WTC11 (cell line): ENCODE measurements around the gene OPCML. TPM values are rescaled to one million over a fixed set of nuclear protein-coding genes. Genes with fewer than 3 reads are reported as not detected.

Experiments used
- ATAC-seq: fragments of 200-7000 bp; cut with Tn5 transposase; 2 replicates; pipeline ENCODE4 v1.10.0; 2021; ENCODE audit warnings: mild to moderate bottlenecking, moderate library complexity
- CTCF ChIA-PET: fragments of 300-600 bp; sonication (Branson Sonifier 250); formaldehyde crosslinking; loops from one replicate; lab custom pipeline; 2021; ENCODE audit warnings: antibody characterized with exemption; lab: Charles Lee
- POLR2A ChIA-PET: fragments of 350-600 bp; sonication (Branson Sonifier 250); formaldehyde crosslinking; loops from one replicate; lab custom pipeline; 2021; ENCODE audit warnings: antibody characterized with exemption; lab: Charles Lee
- DNase-seq: peaks from one replicate; pipeline ENCODE4 v3.0.0; 2021; ENCODE audit warnings: low spot score
- H3K27ac Mint-ChIP-seq: 2 replicates; pipeline ENCODE4 v1.8.0; 2021; ENCODE audit warnings: mixed read lengths
- H3K27me3 Mint-ChIP-seq: 2 replicates; pipeline ENCODE4 v1.8.0; 2021; ENCODE audit warnings: low read depth, mild to moderate bottlenecking, moderate library complexity, mixed read lengths
- H3K36me3 Mint-ChIP-seq: 2 replicates; pipeline ENCODE4 v1.8.0; 2021; ENCODE audit warnings: mixed read lengths
- H3K4me1 Mint-ChIP-seq: 2 replicates; pipeline ENCODE4 v1.8.0; 2022; ENCODE audit warnings: mixed read lengths
- H3K4me3 Mint-ChIP-seq: 2 replicates; pipeline ENCODE4 v1.8.0; 2021; ENCODE audit warnings: mild to moderate bottlenecking, moderate library complexity, mixed read lengths
- H3K9me3 Mint-ChIP-seq: 2 replicates; pipeline ENCODE4 v1.8.0; 2021; ENCODE audit warnings: mixed read lengths
- E2F5 ChIP-seq: sonication (generic); formaldehyde crosslinking; IDR thresholded peaks from 2 replicates; pipeline ENCODE4 v1.8.1; 2022; ENCODE audit warnings: mild to moderate bottlenecking, moderate library complexity, missing genetic modification reagents
- ERG ChIP-seq: fragments of 250-450 bp; sonication (Bioruptor Pico); IDR thresholded peaks from 2 replicates; pipeline ENCODE4 v1.8.0; 2021; ENCODE audit warnings: mild to moderate bottlenecking
- GRHL2 ChIP-seq: fragments of 250-450 bp; sonication (Bioruptor Pico); IDR thresholded peaks from 2 replicates; pipeline ENCODE4 v1.8.0; 2022; ENCODE audit warnings: mild to moderate bottlenecking, moderate library complexity; ENCODE audit not compliant: insufficient replicate concordance, severe bottlenecking
- NFE2L1 ChIP-seq: sonication (generic); formaldehyde crosslinking; IDR thresholded peaks from 2 replicates; pipeline ENCODE4 v1.8.1; 2023; ENCODE audit warnings: missing genetic modification reagents
- RELA ChIP-seq: sonication (generic); formaldehyde crosslinking; IDR thresholded peaks from 2 replicates; pipeline ENCODE4 v1.8.1; 2022; ENCODE audit warnings: missing genetic modification reagents, mild to moderate bottlenecking, borderline replicate concordance
- SMAD3 ChIP-seq: sonication (generic); formaldehyde crosslinking; IDR thresholded peaks from 2 replicates; pipeline ENCODE4 v1.8.0; 2022; ENCODE audit warnings: missing genetic modification reagents, mild to moderate bottlenecking, borderline replicate concordance
- SMAD4 ChIP-seq: sonication (generic); formaldehyde crosslinking; IDR thresholded peaks from 2 replicates; pipeline ENCODE4 v1.8.0; 2022; ENCODE audit warnings: mild to moderate bottlenecking, missing genetic modification reagents
- TCF7 ChIP-seq: sonication (generic); formaldehyde crosslinking; IDR thresholded peaks from 2 replicates; pipeline ENCODE4 v1.8.0; 2022; ENCODE audit warnings: mild to moderate bottlenecking, low read depth, missing genetic modification reagents, moderate library complexity
- TEAD1 ChIP-seq: sonication (generic); formaldehyde crosslinking; IDR thresholded peaks from 2 replicates; pipeline ENCODE4 v1.8.0; 2022; ENCODE audit warnings: mild to moderate bottlenecking, missing genetic modification reagents
- TEAD4 ChIP-seq: sonication (generic); formaldehyde crosslinking; IDR thresholded peaks from 2 replicates; pipeline ENCODE4 v1.8.0; 2022; ENCODE audit warnings: mild to moderate bottlenecking, missing genetic modification reagents
- USF2 ChIP-seq: sonication (generic); formaldehyde crosslinking; IDR thresholded peaks from 2 replicates; pipeline ENCODE4 v1.8.1; 2023; ENCODE audit warnings: mild to moderate bottlenecking, missing genetic modification reagents, moderate library complexity
- ZBTB43 ChIP-seq: sonication (generic); formaldehyde crosslinking; IDR thresholded peaks from 2 replicates; pipeline ENCODE4 v1.8.1; 2023; ENCODE audit warnings: mild to moderate bottlenecking, missing genetic modification reagents
- ZNF138 ChIP-seq: sonication (generic); formaldehyde crosslinking; conservative IDR thresholded peaks from 2 replicates; pipeline ENCODE4 v1.8.1; 2022; ENCODE audit warnings: mild to moderate bottlenecking, moderate library complexity, missing genetic modification reagents
- ZNF263 ChIP-seq: sonication (generic); formaldehyde crosslinking; IDR thresholded peaks from 2 replicates; pipeline ENCODE4 v1.8.1; 2022; ENCODE audit warnings: low read depth, mild to moderate bottlenecking, moderate library complexity, missing genetic modification reagents
- ZNF281 ChIP-seq: sonication (generic); formaldehyde crosslinking; IDR thresholded peaks from 2 replicates; pipeline ENCODE4 v1.8.0; 2023; ENCODE audit warnings: mild to moderate bottlenecking, missing genetic modification reagents
- ZNF317 ChIP-seq: sonication (generic); formaldehyde crosslinking; IDR thresholded peaks from 2 replicates; pipeline ENCODE4 v1.8.1; 2023; ENCODE audit warnings: low read depth, mild to moderate bottlenecking, moderate library complexity, missing genetic modification reagents, borderline replicate concordance
- ZNF396 ChIP-seq: fragments of 250-450 bp; sonication (Bioruptor Pico); IDR thresholded peaks from 2 replicates; pipeline ENCODE4 v1.8.0; 2021; ENCODE audit warnings: mild to moderate bottlenecking, moderate library complexity, borderline replicate concordance
- ZNF416 ChIP-seq: fragments of 250-450 bp; sonication (Bioruptor Pico); IDR thresholded peaks from 2 replicates; pipeline ENCODE4 v1.9.0; 2021; ENCODE audit warnings: mild to moderate bottlenecking, inconsistent platforms
- ZNF423 ChIP-seq: fragments of 250-450 bp; sonication (Bioruptor Pico); IDR thresholded peaks from 2 replicates; pipeline ENCODE4 v2.1.2; 2022; ENCODE audit warnings: mild to moderate bottlenecking, moderate library complexity
- total RNA-seq: library from RNA; stranded (reverse); gene quantifications from 3 replicates; pipeline ENCODE4 v1.2.3, GENCODE V29; 2021
- TF ChIP-seq, protein P1 (sequence below): sonication (generic); formaldehyde crosslinking; IDR thresholded peaks from 2 replicates; pipeline ENCODE4 v1.8.1; 2022; ENCODE audit warnings: low read depth, mild to moderate bottlenecking, moderate library complexity, missing genetic modification reagents, borderline replicate concordance
- TF ChIP-seq, protein P2 (sequence below): sonication (generic); formaldehyde crosslinking; IDR thresholded peaks from 2 replicates; pipeline ENCODE4 v1.8.0; 2022; ENCODE audit warnings: mild to moderate bottlenecking, missing genetic modification reagents
- TF ChIP-seq, protein P3 (sequence below): sonication (generic); formaldehyde crosslinking; IDR thresholded peaks from 2 replicates; pipeline ENCODE4 v1.8.1; 2022; ENCODE audit warnings: missing genetic modification reagents, borderline replicate concordance

The OPCML gene
- total RNA-seq, 1 experiment from 2014 or later: 1.5 TPM

DNA sequence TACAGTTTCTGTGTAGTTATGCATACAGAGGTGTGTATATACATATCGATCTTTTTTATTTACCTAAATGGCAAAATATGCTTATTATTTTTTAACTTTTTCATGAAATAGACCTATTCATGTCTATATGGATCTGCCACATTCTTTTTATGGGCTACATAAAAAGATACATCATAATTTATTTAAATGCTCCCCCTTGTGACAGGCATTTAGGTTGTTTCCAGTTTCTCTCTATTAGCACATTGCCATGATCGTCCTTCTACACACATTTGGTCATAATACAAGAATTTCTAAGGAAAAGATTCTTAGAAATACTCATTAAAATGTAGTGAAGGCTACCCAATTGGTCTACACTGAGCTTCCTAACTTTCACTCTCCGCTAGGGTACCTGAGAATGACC lies 1067.4 kb downstream of the OPCML start:
- Mint-ChIP-seq H3K27ac (no peak overlapping the region), H3K27me3 (no peaks in the 10 kb centered on the region), H3K9me3 (peaks cover 13% of the 10 kb centered on the region), H3K36me3 (no peaks in the 10 kb centered on the region), H3K4me3 (no peak overlapping the region), H3K4me1 (no peaks in the 10 kb centered on the region)
- ATAC-seq (no peak), DNase-seq (no peak)
- POLR2A ChIA-PET: no interaction called here
- CTCF ChIA-PET: interaction anchor here (1.7 kb wide), 1 partner anchor 17 kb away, joined by 4 read pairs; no protein-coding TSS in a partner anchor
- no peak for TF ChIP-seq E2F5 (CRISPR knock-in tag)
- TF ChIP-seq ZNF263 (CRISPR knock-in tag): no peak
- TF ChIP-seq RELA (CRISPR knock-in tag): no peak
- no peak for TF ChIP-seq SMAD4
- no peak for TF ChIP-seq SMAD3 (CRISPR knock-in tag)
- TF ChIP-seq NFE2L1 (CRISPR knock-in tag): no peak
- TF ChIP-seq, protein P1, sequence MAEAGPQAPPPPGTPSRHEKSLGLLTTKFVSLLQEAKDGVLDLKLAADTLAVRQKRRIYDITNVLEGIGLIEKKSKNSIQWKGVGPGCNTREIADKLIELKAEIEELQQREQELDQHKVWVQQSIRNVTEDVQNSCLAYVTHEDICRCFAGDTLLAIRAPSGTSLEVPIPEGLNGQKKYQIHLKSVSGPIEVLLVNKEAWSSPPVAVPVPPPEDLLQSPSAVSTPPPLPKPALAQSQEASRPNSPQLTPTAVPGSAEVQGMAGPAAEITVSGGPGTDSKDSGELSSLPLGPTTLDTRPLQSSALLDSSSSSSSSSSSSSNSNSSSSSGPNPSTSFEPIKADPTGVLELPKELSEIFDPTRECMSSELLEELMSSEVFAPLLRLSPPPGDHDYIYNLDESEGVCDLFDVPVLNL (CRISPR knock-in tag): no peak
- TF ChIP-seq ZNF423 (CRISPR knock-in tag): no peak
- TF ChIP-seq, protein P2, sequence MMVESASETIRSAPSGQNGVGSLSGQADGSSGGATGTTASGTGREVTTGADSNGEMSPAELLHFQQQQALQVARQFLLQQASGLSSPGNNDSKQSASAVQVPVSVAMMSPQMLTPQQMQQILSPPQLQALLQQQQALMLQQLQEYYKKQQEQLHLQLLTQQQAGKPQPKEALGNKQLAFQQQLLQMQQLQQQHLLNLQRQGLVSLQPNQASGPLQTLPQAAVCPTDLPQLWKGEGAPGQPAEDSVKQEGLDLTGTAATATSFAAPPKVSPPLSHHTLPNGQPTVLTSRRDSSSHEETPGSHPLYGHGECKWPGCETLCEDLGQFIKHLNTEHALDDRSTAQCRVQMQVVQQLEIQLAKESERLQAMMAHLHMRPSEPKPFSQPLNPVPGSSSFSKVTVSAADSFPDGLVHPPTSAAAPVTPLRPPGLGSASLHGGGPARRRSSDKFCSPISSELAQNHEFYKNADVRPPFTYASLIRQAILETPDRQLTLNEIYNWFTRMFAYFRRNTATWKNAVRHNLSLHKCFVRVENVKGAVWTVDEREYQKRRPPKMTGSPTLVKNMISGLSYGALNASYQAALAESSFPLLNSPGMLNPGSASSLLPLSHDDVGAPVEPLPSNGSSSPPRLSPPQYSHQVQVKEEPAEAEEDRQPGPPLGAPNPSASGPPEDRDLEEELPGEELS (CRISPR knock-in tag): no peak
- TF ChIP-seq GRHL2 (CRISPR knock-in tag): no peak
- TF ChIP-seq ZNF138: no peak
- TF ChIP-seq, protein P3, sequence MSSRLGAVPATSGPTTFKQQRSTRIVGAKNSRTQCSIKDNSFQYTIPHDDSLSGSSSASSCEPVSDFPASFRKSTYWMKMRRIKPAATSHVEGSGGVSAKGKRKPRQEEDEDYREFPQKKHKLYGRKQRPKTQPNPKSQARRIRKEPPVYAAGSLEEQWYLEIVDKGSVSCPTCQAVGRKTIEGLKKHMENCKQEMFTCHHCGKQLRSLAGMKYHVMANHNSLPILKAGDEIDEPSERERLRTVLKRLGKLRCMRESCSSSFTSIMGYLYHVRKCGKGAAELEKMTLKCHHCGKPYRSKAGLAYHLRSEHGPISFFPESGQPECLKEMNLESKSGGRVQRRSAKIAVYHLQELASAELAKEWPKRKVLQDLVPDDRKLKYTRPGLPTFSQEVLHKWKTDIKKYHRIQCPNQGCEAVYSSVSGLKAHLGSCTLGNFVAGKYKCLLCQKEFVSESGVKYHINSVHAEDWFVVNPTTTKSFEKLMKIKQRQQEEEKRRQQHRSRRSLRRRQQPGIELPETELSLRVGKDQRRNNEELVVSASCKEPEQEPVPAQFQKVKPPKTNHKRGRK (CRISPR knock-in tag): no peak
- TF ChIP-seq TCF7 (CRISPR knock-in tag): no peak
- TF ChIP-seq ZNF317: no peak
- TF ChIP-seq TEAD1 (CRISPR knock-in tag): no peak
- TF ChIP-seq USF2 (CRISPR knock-in tag): no peak

- no peaks in the 10 kb centered on the region for H3K4me1 Mint-ChIP-seq
- CTCF ChIA-PET: no interaction called here
- TF ChIP-seq ERG (CRISPR knock-in tag) (no peak), GRHL2 (CRISPR knock-in tag) (no peak), TEAD4 (CRISPR knock-in tag) (no peak), SMAD4 (no peak), TEAD1 (CRISPR knock-in tag) (no peak), ZNF281 (CRISPR knock-in tag) (no peak), ZBTB43 (CRISPR knock-in tag) (no peak), ZNF396 (no peak), ZNF416 (CRISPR knock-in tag) (no peak)
Observed at GRCh38 chr11:132464003-132464342, 1068.3 kb downstream of the OPCML start.

More at GRCh38 chr11:132464003-132464342, 1068.3 kb downstream of the OPCML start:
- Mint-ChIP-seq H3K27ac (no peak overlapping the region), H3K27me3 (no peaks in the 10 kb centered on the region), H3K4me3 (no peak overlapping the region), H3K36me3 (no peaks in the 10 kb centered on the region), H3K9me3 (peaks cover 13% of the 10 kb centered on the region)
- POLR2A ChIA-PET: no interaction called here
- DNase-seq (no peak), ATAC-seq (no peak)
